GM23338 (cell line): Measurements from ENCODE around the gene GTF2A1.

Experiments
- CREB1 ChIP-seq: fragments of 250-450 bp; sonication (Bioruptor Pico); IDR thresholded peaks from 2 replicates; pipeline ENCODE4 v1.5.0; 2020; ENCODE audit warnings: low read depth, mild to moderate bottlenecking, moderate library complexity
- CTCF ChIP-seq, 2 experiments: fragments of 200-600 bp in 1 of 2; sonication (generic) in 1 of 2; conservative IDR thresholded peaks; 2 replicates each; pipeline versions ENCODE4 v1.5.1 to v1.6.1; 2016 to 2017; ENCODE audit warnings: antibody characterized with exemption in 2 of 2, low read depth in 2 of 2, mild to moderate bottlenecking in 2 of 2, moderate library complexity in 1 of 2
- ETS1 ChIP-seq: IDR thresholded peaks from 2 replicates; pipeline ENCODE4 v1.6.1; 2016; ENCODE audit warnings: antibody characterized with exemption
- EZH2 ChIP-seq: fragments of 200-600 bp; sonication (generic); IDR thresholded peaks from one replicate; pipeline ENCODE4 v1.8.0; 2017; ENCODE audit warnings: antibody characterized with exemption, mild to moderate bottlenecking, low read depth; ENCODE audit not compliant: unreplicated experiment
- EZH2phosphoT487 ChIP-seq: fragments of 200-600 bp; sonication (generic); IDR thresholded peaks from one replicate; pipeline ENCODE4 v1.8.1; 2018; ENCODE audit warnings: antibody characterized with exemption; ENCODE audit not compliant: unreplicated experiment
- JUNB ChIP-seq: IDR thresholded peaks from one replicate; pipeline ENCODE4 v1.6.1; 2016; ENCODE audit warnings: antibody characterized with exemption; ENCODE audit not compliant: unreplicated experiment
- NANOG ChIP-seq: IDR thresholded peaks from 2 replicates; pipeline ENCODE4 v1.6.1; 2016; ENCODE audit warnings: antibody characterized with exemption, borderline replicate concordance
- POLR2AphosphoS5 ChIP-seq: IDR thresholded peaks from 2 replicates; pipeline ENCODE4 v1.6.1; 2016; ENCODE audit warnings: antibody characterized with exemption, low read depth
- REST ChIP-seq: IDR thresholded peaks from one replicate; pipeline ENCODE4 v1.6.1; 2018; ENCODE audit warnings: antibody characterized with exemption; ENCODE audit not compliant: unreplicated experiment
- STAT1 ChIP-seq: IDR thresholded peaks from one replicate; pipeline ENCODE4 v1.6.1; 2016; ENCODE audit warnings: antibody characterized with exemption; ENCODE audit not compliant: unreplicated experiment
- ZNF114 ChIP-seq: fragments of 250-450 bp; sonication (Bioruptor Pico); IDR thresholded peaks from 2 replicates; pipeline ENCODE4 v1.5.0; 2020; ENCODE audit warnings: mild to moderate bottlenecking, moderate library complexity
- ZNF331 ChIP-seq: fragments of 250-450 bp; sonication (Bioruptor Pico); IDR thresholded peaks from 2 replicates; pipeline ENCODE4 v1.5.0; 2020; ENCODE audit warnings: low read depth, mild to moderate bottlenecking, moderate library complexity
- ZNF462 ChIP-seq: fragments of 250-450 bp; sonication (Bioruptor Pico); IDR thresholded peaks from 2 replicates; pipeline ENCODE4 v1.5.0; 2020; ENCODE audit warnings: mild to moderate bottlenecking, moderate library complexity

GRCh38 chr14:81161088-81161487 is 59.7 kb downstream of the GTF2A1 start:
- TF ChIP-seq CTCF (conservative IDR thresholded peaks at IDR 0.05; ENCODE audit: low read depth in 2 of 2), result no peak
- no peak for TF ChIP-seq EZH2phosphoT487
- TF ChIP-seq REST, result no peak
- TF ChIP-seq POLR2AphosphoS5, result no peak
- no peak for TF ChIP-seq EZH2
- TF ChIP-seq ETS1, result no peak
- TF ChIP-seq CREB1, result no peak
- TF ChIP-seq STAT1, result no peak
- TF ChIP-seq JUNB, result no peak
- no peak for TF ChIP-seq ZNF114 (CRISPR knock-in tag)
- TF ChIP-seq ZNF331 (CRISPR knock-in tag), result no peak
- TF ChIP-seq NANOG, result no peak
- TF ChIP-seq ZNF462 (CRISPR knock-in tag), result no peak
